Lung (tissue), 16 donors: ENCODE results near the gene BRF1. TPM values are rescaled to one million over a fixed set of nuclear protein-coding genes. Genes with fewer than 3 reads are reported as not detected.

ENCODE experiments used
- ATAC-seq: fragments of 200-7000 bp; cut with Tn5 transposase; one replicate; pipeline ENCODE4 v1.9.1; 2020; ENCODE audit warnings: moderate number of reproducible peaks; ENCODE audit not compliant: insufficient read depth, low FRiP score
- DNase-seq, 3 donors: peaks; one replicate each; pipeline ENCODE4 v3.0.0-alpha.2; 2013 to 2017
- H3K27ac ChIP-seq, 2 donors: one replicate each; pipeline ENCODE4 v1.5.1; 2013; ENCODE audit warnings: mild to moderate bottlenecking in 2 of 2, moderate library complexity in 2 of 2, control low read depth in 1 of 2, inconsistent platforms in 1 of 2, low read depth in 1 of 2, low read length in 1 of 2
- H3K27me3 ChIP-seq, 3 donors: one replicate each; pipeline ENCODE4 v1.5.1; 2013; ENCODE audit warnings: low read length in 2 of 3; ENCODE audit not compliant: control insufficient read depth in 3 of 3, insufficient read depth in 3 of 3
- H3K36me3 ChIP-seq, 4 donors: one replicate each; pipeline ENCODE4 v1.5.1; 2013; ENCODE audit warnings: low read length in 4 of 4, mild to moderate bottlenecking in 1 of 4, moderate library complexity in 1 of 4; ENCODE audit not compliant: control insufficient read depth in 4 of 4, insufficient read depth in 4 of 4
- H3K4me1 ChIP-seq, 5 donors: one replicate each; pipeline ENCODE4 v1.5.1; 2013; ENCODE audit warnings: low read length in 5 of 5, mild to moderate bottlenecking in 2 of 5, moderate library complexity in 1 of 5; ENCODE audit not compliant: control insufficient read depth in 5 of 5, insufficient read depth in 5 of 5
- H3K4me3 ChIP-seq: one replicate; pipeline ENCODE4 v1.5.1; 2013; ENCODE audit warnings: mild to moderate bottlenecking, control low read depth, moderate library complexity
- H3K9ac ChIP-seq, 2 donors: one replicate each; pipeline ENCODE4 v1.5.1; 2013; ENCODE audit warnings: low read length in 2 of 2, control low read depth in 1 of 2; ENCODE audit not compliant: insufficient read depth in 1 of 2
- H3K9me3 ChIP-seq, 4 donors: one replicate each; pipeline ENCODE4 v1.5.1; 2013; ENCODE audit warnings: low read length in 3 of 4, mild to moderate bottlenecking in 1 of 4, moderate library complexity in 1 of 4; ENCODE audit not compliant: control insufficient read depth in 4 of 4, insufficient read depth in 3 of 4
- CTCF ChIP-seq: IDR thresholded peaks from 2 replicates; pipeline ENCODE4 v1.5.1; 2012; ENCODE audit warnings: mild to moderate bottlenecking; ENCODE audit errors: control extremely low read depth, extremely low read depth
- WGBS, 2 donors: extraction: QIAGEN DNeasy Blood & Tissue Kit; methylation state at CpG; one replicate each; pipeline ENCODE4 v1.1.7; 2013; 5-methylcytosine and 5-hydroxymethylcytosine counted together
- long read RNA-seq, 5 donors: transcript quantifications; one replicate each; lab custom pipeline, GENCODE V29; 2026
- polyA plus RNA-seq, 2 donors: library from polyadenylated mRNA; stranded (reverse); fragments of 200-250 nt; gene quantifications; one replicate each; pipeline ENCODE4 v1.2.1, GENCODE V29; 2013
- total RNA-seq, 2 donors: library from RNA; depleted of rRNA in 1 of 2; stranded (reverse); fragments of >200 nt in 1 of 2; gene quantifications; one replicate each; pipeline ENCODE4 v1.2.1, GENCODE V29; 2014 to 2021
- donor health status: control.
- donor health status: control.
- donor health status: Bipolar disorder and iron deficiency.
- donor health status: healthy.
- donor health status: DM: yes; HTN: yes; CAD: no.

The BRF1 gene
- total RNA-seq, result 10 to 100 TPM; 44.0 to 55.3 TPM
- 10 to 100 TPM; 14.2 to 30.4 TPM for polyA plus RNA-seq
- long read RNA-seq, donor 1, partial matches to known transcripts, result 81 of 91 reads
- long read RNA-seq, donor 1, other reads (novel, unspliced or antisense), result 5 of 91 reads
- long read RNA-seq, donor 2, partial matches to known transcripts, result 5 of 5 reads
- long read RNA-seq, donor 2, other reads (novel, unspliced or antisense), result 0 of 5 reads
- long read RNA-seq, donor 3, partial matches to known transcripts, result 0 of 4 reads
- long read RNA-seq, donor 3, other reads (novel, unspliced or antisense), result 0 of 4 reads
- long read RNA-seq, donor 4, partial matches to known transcripts, result 6 of 6 reads
- long read RNA-seq, donor 4, other reads (novel, unspliced or antisense), result 0 of 6 reads
- long read RNA-seq, donor 5, partial matches to known transcripts, result 16 of 18 reads
- long read RNA-seq, donor 5, other reads (novel, unspliced or antisense), result 0 of 18 reads

GRCh38 chr14:105300542-105301102 lies at the start of gene BRF1:
Gene BRF1, minus strand, starts transcription at chr14:105301001. Its CDS starts 372 bp downstream, at chr14:105300629.
- Histone ChIP-seq H3K4me1 (peaks cover 0 to 8% (median 4%) of the 10 kb centered on the region in 5 donors), H3K9me3 (peaks cover 0 to 1% (median 0%) of the 10 kb centered on the region in 4 donors), H3K4me3 (peak within 1 kb of the TSS; percentile 90), H3K9ac (peak within 1 kb of the TSS; percentile 40 to 84), H3K36me3 (no peaks in the 10 kb centered on the region), H3K27me3 (no peaks in the 10 kb centered on the region), H3K27ac (peak within 1 kb of the TSS; percentile 97 to 98)
- peak; percentile 95 to 96 (median 96) for DNase-seq
- TF ChIP-seq CTCF, result no peak
- WGBS, 2 donors, result 0% methylated on average over 84 to 90 of the region's 90 CpGs
- ATAC-seq, result peak; percentile 94

GRCh38 chr14:105349992-105350391 lies 49.2 kb upstream of the BRF1 start:
- H3K27ac ChIP-seq, result no peak overlapping the region
- H3K4me3 ChIP-seq, result no peak overlapping the region
- peaks cover 0 to 5% (median 0%) of the 10 kb centered on the region in 5 donors for H3K4me1 ChIP-seq
- no peaks in the 10 kb centered on the region for H3K9me3 ChIP-seq
- no peak overlapping the region for H3K9ac ChIP-seq
- TF ChIP-seq CTCF, result no peak
- ATAC-seq (no peak), DNase-seq (no peak)
- no peaks in the 10 kb centered on the region for H3K27me3 ChIP-seq
- H3K36me3 ChIP-seq, result peaks cover 0 to 28% (median 0%) of the 10 kb centered on the region in 4 donors
- WGBS, 2 donors, result 89 to 98% methylated on average over 10 to 11 of the region's 11 CpGs

DNA sequence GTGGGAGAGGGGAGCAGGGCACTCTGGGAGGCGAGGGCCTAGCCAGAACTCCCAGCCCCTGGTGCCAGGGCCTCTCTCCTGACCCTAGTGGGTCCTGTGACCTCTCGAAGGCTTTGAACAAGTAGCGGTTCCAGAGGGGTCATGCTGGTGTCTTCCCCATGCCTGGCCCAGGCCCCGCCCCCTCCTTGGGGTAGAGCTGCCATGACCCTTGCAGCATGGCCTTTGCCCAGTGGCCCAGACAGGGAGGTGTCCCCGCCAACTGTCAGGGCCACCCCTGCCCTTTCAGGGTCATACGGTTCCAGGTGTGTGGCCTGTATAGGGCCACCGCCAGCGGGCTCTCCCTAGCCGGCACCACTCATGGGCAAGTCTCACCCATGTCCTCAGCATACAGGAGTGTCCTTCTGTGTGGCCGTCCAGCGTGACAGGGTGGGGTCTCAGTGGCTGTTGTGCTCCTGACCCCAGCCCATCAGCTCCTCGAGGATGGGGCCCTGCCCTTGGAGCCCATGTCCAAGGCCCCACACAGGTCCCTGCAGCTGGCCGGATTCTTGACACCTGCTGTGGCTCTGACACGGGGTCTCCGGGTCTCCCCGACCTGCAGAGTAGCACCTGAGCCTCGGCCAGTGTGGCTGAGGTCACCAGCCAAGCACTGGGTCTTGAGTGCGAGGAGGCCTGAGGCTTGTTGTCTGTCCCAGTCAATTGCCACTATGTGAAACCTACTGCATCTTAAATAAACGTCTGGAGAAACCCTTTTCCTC lies 48.3 kb upstream of the BRF1 start:
- DNase-seq, result no peak
- Histone ChIP-seq H3K4me3 (no peak overlapping the region), H3K27ac (no peak overlapping the region), H3K9me3 (no peaks in the 10 kb centered on the region), H3K27me3 (no peaks in the 10 kb centered on the region), H3K4me1 (peaks cover 0 to 5% (median 0%) of the 10 kb centered on the region in 5 donors), H3K36me3 (peaks cover 0 to 22% (median 0%) of the 10 kb centered on the region in 4 donors), H3K9ac (no peak overlapping the region)
- 94% methylated on average over 19 of the region's 19 CpGs for WGBS, 2 donors
- no peak for TF ChIP-seq CTCF
- ATAC-seq, result no peak
